Right atrium auricular region (tissue), 2 donors: ENCODE results near the gene SHLD1. TPM values are rescaled to one million over a fixed set of nuclear protein-coding genes. Genes with fewer than 3 reads are reported as not detected.
A peak's percentile ranks its signal among the peaks of the same experiment; 100 is the strongest.

ENCODE experiments used
- DNase-seq: peaks from one replicate; pipeline ENCODE4 v3.0.0-alpha.2; 2019; ENCODE audit warnings: low spot score
- H3K27ac ChIP-seq, 2 donors: fragments of 200-600 bp; sonication (generic); 1 replicate in 1 of 2; 2 replicates in 1 of 2; pipeline ENCODE4 v1.5.1; 2016 to 2019
- H3K27me3 ChIP-seq, 2 donors: fragments of 200-600 bp; sonication (generic); one replicate each; pipeline versions ENCODE4 v1.5.1 to v1.6.0; 2017 to 2019
- H3K36me3 ChIP-seq: fragments of 200-600 bp; sonication (generic); one replicate; pipeline ENCODE4 v1.5.1; 2016
- H3K4me1 ChIP-seq, 2 donors: fragments of 200-600 bp; sonication (generic); one replicate each; pipeline versions ENCODE4 v1.5.1 to v1.6.0; 2017 to 2019
- H3K4me3 ChIP-seq, 2 donors: fragments of 200-600 bp; sonication (generic); 1 replicate in 1 of 2; 2 replicates in 1 of 2; pipeline ENCODE4 v1.5.1; 2017 to 2019; ENCODE audit warnings: mild to moderate bottlenecking in 1 of 2, moderate library complexity in 1 of 2
- H3K9me3 ChIP-seq, 2 donors: fragments of 200-600 bp; sonication (generic); one replicate each; pipeline ENCODE4 v1.5.1; 2019
- total RNA-seq, 2 donors: library from RNA; depleted of rRNA; stranded (reverse); fragments of >200 nt; gene quantifications; one replicate each; pipeline ENCODE4 v1.1.0, GENCODE V29; 2016
- TF ChIP-seq, protein P1 (sequence below), 2 donors: fragments of 200-600 bp; sonication (generic); IDR thresholded peaks; one replicate each; pipeline ENCODE4 v1.5.1; 2019; ENCODE audit warnings: antibody characterized with exemption in 2 of 2

Gene SHLD1
- total RNA-seq, 2 donors from 2014 or later, result 4.7 to 9.6 TPM

DNA sequence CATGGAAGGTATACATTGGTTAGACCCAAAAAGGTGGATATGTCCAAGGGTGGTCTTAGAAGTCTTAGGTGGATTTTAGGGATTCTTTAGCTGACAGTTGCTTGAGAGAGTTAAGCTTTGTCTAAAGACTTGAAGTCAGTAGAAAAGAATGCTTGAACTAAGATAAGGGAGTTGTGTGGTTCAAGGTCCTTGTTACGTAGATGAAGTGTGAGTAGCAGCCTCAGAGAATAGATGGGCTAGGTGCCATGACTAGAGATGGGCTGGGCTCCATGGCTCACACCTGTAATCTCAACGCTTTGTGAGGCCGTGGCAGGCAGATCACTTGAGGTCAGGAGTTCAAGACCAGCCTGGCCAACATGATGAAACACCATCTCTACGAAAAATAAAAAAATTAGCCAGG lies 1.7 kb downstream of the SHLD1 start:
- peak overlapping the region in 1 of 2 donors; percentile 74 for H3K27ac ChIP-seq
- H3K4me3 ChIP-seq, result no peak overlapping the region
- no peaks in the 10 kb centered on the region for H3K36me3 ChIP-seq
- TF ChIP-seq, protein P1, sequence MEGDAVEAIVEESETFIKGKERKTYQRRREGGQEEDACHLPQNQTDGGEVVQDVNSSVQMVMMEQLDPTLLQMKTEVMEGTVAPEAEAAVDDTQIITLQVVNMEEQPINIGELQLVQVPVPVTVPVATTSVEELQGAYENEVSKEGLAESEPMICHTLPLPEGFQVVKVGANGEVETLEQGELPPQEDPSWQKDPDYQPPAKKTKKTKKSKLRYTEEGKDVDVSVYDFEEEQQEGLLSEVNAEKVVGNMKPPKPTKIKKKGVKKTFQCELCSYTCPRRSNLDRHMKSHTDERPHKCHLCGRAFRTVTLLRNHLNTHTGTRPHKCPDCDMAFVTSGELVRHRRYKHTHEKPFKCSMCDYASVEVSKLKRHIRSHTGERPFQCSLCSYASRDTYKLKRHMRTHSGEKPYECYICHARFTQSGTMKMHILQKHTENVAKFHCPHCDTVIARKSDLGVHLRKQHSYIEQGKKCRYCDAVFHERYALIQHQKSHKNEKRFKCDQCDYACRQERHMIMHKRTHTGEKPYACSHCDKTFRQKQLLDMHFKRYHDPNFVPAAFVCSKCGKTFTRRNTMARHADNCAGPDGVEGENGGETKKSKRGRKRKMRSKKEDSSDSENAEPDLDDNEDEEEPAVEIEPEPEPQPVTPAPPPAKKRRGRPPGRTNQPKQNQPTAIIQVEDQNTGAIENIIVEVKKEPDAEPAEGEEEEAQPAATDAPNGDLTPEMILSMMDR (IDR thresholded peaks at IDR 0.05), result no peak
- no peaks in the 10 kb centered on the region for H3K27me3 ChIP-seq
- H3K9me3 ChIP-seq, result peaks cover 0 to 5% of the 10 kb centered on the region in 2 donors
- DNase-seq, result no peak
- H3K4me1 ChIP-seq, result peaks cover 0 to 14% of the 10 kb centered on the region in 2 donors

DNA sequence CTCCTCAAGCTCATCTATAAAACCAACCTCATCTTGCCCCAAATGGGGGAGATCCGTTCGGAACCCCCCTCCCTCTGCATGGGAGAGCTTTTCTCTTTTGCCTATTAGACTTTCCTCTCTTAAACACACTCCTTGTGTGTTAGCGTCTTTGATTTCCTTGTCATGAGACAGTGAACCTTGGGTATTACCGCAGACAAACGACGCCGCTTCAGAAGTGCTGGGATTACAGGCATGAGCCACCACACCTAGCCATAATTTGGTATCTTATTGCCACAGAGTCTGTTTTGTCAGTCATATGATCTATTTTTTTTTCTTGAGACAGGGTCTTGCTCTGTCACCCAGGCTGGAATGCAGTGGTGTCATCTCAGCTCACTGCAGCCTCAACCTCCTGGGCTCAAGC lies 3.6 kb downstream of the SHLD1 start:
- DNase-seq, result no peak
- Histone ChIP-seq H3K4me3 (no peak overlapping the region), H3K27ac (no peak overlapping the region), H3K4me1 (peaks cover 0 to 14% of the 10 kb centered on the region in 2 donors), H3K36me3 (no peaks in the 10 kb centered on the region), H3K9me3 (peaks cover 0 to 5% of the 10 kb centered on the region in 2 donors), H3K27me3 (no peaks in the 10 kb centered on the region)
- TF ChIP-seq, protein P1 (IDR thresholded peaks at IDR 0.05), result no peak

DNA sequence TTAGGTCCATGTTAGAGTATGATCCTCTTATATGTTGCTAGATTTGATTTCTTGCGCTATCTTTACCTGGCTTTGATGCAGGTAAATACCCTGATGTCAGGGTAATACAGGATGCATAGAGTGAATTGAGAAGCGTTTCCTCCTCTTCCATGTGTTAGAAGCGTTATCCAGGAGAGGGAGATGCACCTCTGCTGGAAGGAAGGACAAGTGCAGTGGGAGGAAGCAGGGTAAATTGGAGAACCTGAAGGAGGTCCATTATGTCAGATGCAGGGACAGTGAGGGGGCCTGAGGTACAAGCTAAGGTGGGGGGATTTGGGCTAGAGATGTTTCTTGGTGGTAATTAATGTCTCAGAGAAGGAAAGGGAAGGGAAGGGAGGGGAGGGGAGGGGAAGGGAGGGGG lies 7.7 kb downstream of the SHLD1 start:
- Histone ChIP-seq H3K27me3 (no peaks in the 10 kb centered on the region), H3K4me1 (peaks cover 0 to 5% of the 10 kb centered on the region in 2 donors), H3K27ac (no peak overlapping the region), H3K4me3 (no peak overlapping the region), H3K36me3 (peaks cover 11% of the 10 kb centered on the region), H3K9me3 (peaks cover 0 to 5% of the 10 kb centered on the region in 2 donors)
- no peak for DNase-seq
- TF ChIP-seq, protein P1 (IDR thresholded peaks at IDR 0.05), result no peak

DNA sequence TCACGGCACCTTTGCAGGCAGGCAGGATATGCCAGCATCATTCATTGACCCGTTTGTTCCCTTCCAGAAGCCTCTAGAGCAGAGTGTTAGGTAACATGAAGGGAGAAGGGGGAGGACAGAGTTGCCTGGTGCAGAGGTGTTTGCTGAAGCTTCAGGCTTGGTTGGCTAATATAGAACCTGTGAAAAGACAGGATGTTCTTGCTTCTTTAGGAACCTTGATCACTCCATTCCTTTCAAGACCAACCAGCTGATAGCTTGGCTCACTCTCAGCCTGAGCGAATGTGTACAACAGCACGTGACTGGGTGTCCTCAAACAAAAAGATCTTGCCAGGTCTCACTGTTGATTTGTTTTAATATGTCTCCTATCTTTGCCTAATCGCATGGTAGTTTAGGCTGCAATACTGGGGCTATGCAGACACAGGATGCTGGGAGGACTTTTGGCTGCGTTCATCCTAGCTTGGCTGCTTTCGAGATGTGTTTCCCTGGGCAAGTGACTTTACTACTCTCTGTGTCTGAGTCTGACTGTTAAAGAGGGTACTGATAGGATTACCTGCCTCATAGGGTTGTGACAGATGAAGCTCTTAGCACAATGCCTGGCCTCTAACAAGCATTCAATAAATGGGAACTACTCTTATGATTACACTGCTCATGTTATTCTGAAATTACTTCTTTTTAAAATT lies 16.0 kb downstream of the SHLD1 start:
- H3K9me3 ChIP-seq, result no peaks in the 10 kb centered on the region
- no peaks in the 10 kb centered on the region for H3K27me3 ChIP-seq
- H3K4me1 ChIP-seq, result peaks cover 0 to 10% of the 10 kb centered on the region in 2 donors
- TF ChIP-seq, protein P1 (IDR thresholded peaks at IDR 0.05), result no peak
- no peaks in the 10 kb centered on the region for H3K36me3 ChIP-seq
- DNase-seq, result peak; percentile 68
- peak overlapping the region; percentile 82 to 87 for H3K27ac ChIP-seq
- no peak overlapping the region for H3K4me3 ChIP-seq

DNA sequence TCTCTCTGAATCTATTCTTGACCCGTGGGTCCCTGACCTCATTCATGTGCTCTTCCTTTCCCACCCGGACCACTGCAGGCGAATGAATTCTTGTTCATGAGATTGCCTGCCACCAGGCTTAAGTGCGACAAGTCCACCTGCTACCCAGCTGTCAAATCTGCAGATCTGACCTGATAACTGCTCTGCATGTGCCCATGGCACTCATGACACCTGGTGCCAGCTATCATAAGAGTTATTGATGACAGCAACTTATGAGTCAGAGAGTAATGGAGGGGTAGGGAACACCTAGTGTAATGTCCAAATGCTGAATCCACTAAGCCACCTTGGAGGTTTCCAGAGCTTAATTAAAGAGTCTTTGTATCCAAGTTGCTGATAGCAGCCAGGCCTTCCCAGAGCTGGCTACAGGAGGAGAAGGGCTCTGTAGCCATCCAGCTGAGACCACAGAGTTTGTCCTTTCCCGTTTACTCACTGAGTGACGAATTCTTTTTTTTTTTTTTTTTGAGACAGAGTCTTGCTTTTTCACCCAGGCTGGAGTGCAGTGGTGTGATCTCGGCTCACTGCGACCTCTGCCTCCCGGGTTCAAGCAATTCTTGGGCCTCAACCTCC lies 17.4 kb downstream of the SHLD1 start:
- no peak overlapping the region for H3K4me3 ChIP-seq
- H3K36me3 ChIP-seq, result no peaks in the 10 kb centered on the region
- H3K27me3 ChIP-seq, result no peaks in the 10 kb centered on the region
- H3K9me3 ChIP-seq, result no peaks in the 10 kb centered on the region
- peaks cover 0 to 5% of the 10 kb centered on the region in 2 donors for H3K4me1 ChIP-seq
- no peak for DNase-seq
- TF ChIP-seq, protein P1 (IDR thresholded peaks at IDR 0.05), result no peak
- peak overlapping the region; percentile 82 to 87 for H3K27ac ChIP-seq
